HS-5 (cell line): ENCODE measurements around the gene RALGAPA2.

Experiments
- DNase-seq: peaks from one replicate; pipeline ENCODE4 v3.0.0-alpha.2; 2012; ENCODE audit warnings: low read depth

RALGAPA2 gene

DNA sequence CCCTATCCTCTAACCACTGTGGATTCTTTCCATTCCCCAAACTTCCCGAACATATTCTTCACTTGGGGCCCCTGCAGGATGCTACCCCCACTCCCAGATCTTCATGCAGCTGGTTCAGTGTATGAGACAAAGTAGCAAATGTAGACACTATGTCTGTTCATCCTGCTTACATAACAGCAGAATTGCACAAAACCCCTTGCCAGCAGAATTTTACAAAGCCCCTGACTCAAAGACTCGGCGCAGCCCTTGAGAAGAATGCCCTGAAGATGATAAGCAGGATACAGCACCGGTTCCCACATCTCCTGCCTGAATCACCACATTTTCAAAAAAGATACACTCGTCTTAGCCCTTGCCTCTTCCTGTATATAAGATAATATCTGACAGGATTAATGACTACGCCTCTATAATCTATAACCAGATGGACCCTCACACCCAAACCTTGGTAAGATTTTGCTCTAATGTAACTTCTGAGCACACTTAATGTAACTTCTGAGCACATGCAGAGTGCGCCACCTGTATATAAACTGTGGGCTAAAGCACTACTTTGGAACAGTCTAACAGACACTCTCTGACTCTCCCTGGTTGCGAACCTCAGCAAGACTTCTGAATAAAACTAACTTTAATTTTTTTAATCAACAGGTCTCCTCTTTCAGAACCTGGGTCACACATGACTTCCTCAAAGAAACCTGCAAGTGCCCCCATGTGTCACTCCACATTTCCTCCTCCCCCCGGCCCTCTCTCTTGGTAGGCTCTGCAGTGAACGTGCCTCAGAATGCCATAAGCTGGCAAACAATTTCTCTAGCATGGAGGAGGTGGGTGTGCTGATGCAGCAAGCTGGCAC, 28.7 kb downstream of the RALGAPA2 start:
- DNase-seq: no peak

DNA sequence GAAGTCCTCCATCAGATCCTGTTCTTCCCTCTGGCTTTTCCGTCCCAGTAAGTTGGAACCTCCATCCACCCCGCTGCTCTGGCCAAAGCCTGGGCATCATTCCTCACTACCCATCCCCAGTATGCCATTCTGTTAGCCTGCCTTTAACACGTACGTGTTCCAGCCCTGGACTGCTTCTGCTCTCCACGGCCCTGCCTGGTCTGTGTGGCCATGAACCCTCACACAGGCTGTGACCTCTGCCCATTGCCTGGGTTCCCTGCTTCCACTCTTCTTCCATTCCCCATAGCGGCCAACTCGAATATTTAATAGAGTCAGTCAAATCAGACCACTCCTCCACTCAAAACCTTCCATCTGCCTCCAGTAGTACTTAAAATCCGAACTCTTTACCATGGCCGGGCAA, 29.4 kb downstream of the RALGAPA2 start:
- no peak for DNase-seq

DNA sequence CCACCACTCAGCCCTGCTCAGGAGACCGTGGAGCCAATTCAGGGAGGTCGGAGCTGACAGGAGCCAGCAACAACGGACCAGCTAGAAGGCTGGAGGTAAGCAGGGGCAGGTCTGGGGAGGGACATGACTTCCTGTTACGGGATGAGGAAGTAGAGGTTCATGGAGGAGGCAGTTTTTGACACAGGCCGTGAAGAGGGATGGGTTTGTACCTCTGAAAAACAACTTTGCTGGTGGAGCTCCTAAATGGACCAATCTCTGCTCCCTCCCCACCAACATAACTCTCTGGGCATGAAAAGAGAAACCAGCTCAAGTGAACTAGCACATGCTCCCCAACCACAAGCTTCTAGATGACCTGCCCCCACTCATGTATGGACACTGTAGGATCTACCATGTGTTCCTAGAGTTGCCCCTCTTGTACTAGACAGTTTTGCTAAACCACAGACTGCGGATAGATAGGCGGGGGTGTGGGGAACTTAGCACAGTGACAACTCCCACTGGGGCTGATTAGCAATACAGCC, 31.4 kb downstream of the RALGAPA2 start:
- DNase-seq: no peak

GRCh38 chr20:20679316-20679715, 33.1 kb downstream of the RALGAPA2 start:
- DNase-seq: no peak

DNA sequence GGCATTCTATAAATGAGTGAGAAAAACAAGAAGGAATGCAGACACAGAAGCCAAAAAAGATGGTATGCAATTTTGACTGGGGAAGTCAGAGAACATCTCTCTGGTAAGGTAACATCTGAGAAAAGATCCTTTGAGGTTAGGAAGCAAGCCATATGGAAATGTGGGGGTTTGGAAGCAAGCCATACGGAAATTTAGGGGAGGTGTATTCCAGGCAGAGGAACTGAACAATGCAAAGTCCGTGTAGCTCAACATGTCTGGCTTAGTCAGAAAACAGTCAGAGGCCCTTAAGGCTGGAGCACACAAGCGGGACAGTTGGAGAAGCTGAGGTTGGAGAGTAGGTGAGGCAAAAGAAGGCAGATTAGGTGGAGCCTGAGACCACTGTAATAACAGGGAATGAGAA, 35.3 kb downstream of the RALGAPA2 start:
- DNase-seq: peak; percentile 1

GRCh38 chr20:20668639-20669038, 43.8 kb downstream of the RALGAPA2 start:
- DNase-seq: no peak

GRCh38 chr20:20666359-20666758, 46.1 kb downstream of the RALGAPA2 start:
- no peak for DNase-seq

GRCh38 chr20:20665606-20666332, 46.7 kb downstream of the RALGAPA2 start:
- no peak for DNase-seq

- DNase-seq: no peak
Observed at GRCh38 chr20:20664795-20665589, 47.5 kb downstream of the RALGAPA2 start.

DNA sequence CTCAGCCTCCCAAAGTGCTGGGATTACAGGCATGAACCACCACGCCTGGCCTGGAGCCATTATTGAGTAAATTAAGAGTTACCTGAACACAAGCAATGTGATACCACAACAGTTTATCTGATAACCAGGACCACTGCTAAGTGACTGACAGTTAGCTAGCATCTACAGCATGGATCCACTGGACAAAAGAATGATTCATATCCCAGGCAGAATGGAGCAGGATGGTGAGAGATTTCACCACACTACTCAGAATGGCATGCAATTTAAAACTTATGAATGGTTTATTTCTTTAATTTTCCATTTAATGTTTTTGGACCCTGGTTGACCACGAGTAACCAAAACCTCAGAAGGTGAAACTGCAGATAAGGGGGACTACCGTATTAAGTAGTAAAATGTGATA, 48.6 kb downstream of the RALGAPA2 start:
- no peak for DNase-seq

GRCh38 chr20:20658871-20659431, 53.5 kb downstream of the RALGAPA2 start:
- no peak for DNase-seq

DNA sequence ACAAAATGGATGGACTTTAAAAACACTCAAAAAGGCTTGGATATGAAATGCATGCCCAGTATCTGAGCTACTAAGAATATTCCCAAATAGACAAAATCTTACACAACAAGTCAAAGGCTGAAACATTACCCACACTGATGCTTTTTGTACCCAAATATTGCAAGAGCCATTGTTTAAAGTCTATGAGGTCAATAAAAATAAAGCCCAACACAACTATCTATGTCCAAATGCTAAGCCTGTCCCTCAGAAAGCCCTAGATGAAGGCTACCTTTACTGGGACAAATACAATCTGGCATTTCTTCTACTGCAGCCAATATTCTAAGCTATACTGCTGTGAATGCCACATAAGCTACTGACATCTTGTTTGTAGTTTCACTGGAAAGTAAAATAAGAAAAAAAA, 54.3 kb downstream of the RALGAPA2 start:
- DNase-seq: no peak

DNA sequence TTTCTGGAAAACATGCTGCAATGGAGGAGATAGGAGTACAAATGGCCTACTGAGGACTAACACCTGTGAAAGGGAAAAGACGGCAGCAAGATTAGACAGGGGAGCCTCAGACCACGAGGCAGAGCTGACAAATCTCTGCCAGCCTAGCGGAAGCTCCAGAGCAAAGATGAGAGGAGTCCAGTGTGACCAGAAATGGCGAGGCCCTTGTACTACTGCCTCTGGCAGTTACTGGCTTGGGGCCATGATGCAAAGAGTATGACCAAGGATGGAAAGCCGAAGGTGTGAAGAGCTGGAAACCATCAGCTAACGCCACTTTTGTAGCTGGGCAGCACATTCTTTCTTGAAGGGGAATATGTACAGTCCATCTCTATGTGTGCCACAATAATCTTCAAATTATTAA, 55.4 kb downstream of the RALGAPA2 start:
- DNase-seq: no peak

DNA sequence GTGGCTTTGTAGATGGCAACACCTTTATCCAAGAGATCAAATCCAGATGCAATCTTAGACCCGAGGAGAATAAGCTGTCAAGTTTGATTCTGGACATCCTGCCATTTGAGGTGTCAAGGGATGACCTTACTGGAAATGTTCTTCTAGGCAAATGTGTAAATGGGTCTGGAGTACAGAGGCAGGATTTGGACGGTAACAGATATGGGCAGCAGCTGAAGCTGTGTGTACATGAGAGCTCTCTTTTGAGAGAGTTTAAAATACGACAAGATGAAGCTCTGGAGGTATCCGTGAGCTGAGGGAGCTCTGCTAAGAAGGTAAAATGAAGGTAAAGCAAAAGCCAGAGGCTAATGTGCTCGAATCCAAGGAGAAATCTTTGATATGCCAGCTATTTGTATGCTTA, 56.6 kb downstream of the RALGAPA2 start:
- DNase-seq: no peak

GRCh38 chr20:20649945-20650344, 62.5 kb downstream of the RALGAPA2 start:
- no peak for DNase-seq

DNA sequence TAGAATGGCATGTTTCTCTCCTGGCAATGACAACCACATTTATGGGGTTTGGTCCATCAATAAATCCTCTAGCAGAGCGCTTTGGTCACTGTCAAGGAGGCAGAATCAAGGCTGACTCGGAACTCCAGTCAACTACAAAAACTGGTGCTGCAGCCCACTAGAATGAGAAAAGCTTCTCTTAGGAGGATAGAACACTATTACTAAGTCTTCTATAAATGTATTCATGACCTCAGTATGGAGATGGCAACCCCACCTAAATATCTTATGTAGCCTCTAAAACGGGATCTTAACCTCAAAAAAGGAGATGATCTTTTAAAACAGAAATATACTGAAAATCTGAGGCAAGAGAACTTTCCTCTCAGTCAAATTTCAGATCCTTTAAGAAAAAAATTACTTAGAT, 68.5 kb downstream of the RALGAPA2 start:
- no peak for DNase-seq

- no peak for DNase-seq
Observed at GRCh38 chr20:20641783-20642182, 70.7 kb downstream of the RALGAPA2 start.

GRCh38 chr20:20638878-20639277, 73.6 kb downstream of the RALGAPA2 start:
- no peak for DNase-seq

DNA sequence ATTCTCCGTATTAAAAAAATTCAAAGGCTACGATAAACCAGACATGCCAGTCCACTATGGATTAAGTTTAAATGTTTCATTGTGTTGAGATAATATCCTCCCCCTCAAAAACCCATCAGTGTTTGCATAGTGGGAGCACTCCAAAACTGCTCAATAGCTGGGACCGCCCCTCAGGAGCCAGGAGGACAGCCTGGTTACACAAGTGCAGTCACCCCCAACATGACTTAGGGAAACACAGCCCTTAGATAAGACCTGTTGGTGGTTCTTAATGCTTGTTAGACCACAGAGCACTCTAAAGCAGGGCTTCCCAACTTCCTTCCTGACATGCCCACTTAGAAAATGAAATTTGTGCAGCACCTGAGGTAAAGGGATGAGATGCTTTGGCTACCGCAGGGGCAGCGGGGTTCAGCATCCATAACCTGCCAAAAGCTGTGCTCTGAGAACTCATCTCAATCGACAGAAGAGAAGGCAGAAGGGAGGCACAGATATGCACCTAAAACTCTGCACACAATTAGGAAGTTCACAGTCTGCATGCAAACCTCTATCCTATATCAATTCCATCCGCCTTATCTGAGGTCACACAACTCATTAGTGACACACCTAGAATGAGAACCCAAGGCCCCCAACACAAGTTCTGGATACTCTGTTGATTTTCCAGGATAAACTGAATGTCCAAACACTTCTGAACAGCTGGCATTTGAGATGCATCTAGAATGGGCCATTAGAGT, 74.3 kb downstream of the RALGAPA2 start:
- DNase-seq: no peak

- DNase-seq: no peak
Observed at GRCh38 chr20:20635006-20635405, 77.4 kb downstream of the RALGAPA2 start.

DNA sequence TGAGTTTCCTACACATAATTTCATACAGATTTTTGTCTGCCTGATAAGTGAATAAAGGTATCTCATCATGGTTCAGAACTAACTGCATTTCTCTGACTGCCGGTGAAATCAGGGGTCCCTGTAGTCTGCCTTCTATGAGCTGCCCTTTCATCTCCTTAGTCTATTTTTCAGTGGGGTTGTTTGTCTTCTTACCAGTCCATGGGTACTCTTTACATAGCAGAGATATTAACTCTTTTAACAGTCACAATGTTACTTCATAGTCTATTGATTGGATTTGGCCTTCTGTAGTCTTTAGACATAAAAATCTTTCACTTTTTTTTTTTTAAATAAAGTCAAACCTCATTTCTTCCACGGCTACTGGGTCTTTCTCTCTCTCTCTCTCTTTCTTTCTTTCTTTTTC, 79.8 kb downstream of the RALGAPA2 start:
- DNase-seq: no peak
